Dermis blood vessel endothelial cell (primary cell): ENCODE data around the gene FMOD. TPM values are rescaled to one million over a fixed set of nuclear protein-coding genes. Genes with fewer than 3 reads are reported as not detected.

ENCODE experiments used
- DNase-seq: peaks from one replicate; pipeline ENCODE4 v3.0.0; 2010
- total RNA-seq: library from RNA; depleted of rRNA; stranded (reverse); fragments of >200 nt; gene quantifications from 2 replicates; pipeline ENCODE4 v1.2.3, GENCODE V29; 2014

Gene FMOD
- total RNA-seq, 1 donor from 2014 or later = 11.4 TPM

DNA sequence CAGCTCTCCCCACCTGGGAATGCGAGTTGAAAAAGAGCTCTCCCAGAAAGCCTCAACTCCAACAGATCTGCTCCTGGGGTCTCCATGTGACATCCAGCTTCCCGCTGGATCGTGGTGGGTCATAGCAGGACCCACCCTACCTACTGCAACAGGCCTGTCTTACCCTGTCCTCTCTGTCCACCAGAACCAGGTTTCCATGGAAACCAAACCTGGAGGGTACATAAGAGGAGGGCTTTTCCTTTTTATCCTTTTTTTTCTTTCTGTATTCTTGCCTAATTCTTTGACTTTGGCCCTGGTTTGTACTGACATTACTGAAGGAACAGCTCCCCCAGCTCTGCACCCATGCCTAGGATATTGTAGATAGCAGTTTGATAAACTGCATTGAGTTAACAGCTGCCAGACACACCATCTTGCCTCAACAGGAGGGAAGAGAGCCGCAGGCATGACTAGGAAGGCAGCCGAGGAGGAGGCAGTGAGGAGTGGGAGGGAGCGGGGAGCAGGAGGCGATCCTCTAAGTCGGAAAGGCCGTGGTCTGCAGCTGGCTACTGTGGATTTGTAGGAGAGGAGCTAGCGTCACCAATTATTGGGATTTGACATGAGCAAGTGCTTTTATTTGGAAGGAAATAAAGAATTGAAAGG is 9.7 kb upstream of the FMOD start:
- DNase-seq = no peak

- DNase-seq = no peak
These were observed 8.2 kb upstream of the FMOD start for GRCh38 chr1:203359010-203359571.

GRCh38 chr1:203354246-203354645 is 3.3 kb upstream of the FMOD start:
- no peak for DNase-seq

GRCh38 chr1:203353486-203353885 is 2.6 kb upstream of the FMOD start:
- DNase-seq = no peak

- DNase-seq = no peak
These were observed 973 bp downstream of the FMOD start for GRCh38 chr1:203349773-203350524.

GRCh38 chr1:203349166-203349565 is 1.8 kb downstream of the FMOD start:
- no peak for DNase-seq

- no peak for DNase-seq
These were observed 4.2 kb downstream of the FMOD start for GRCh38 chr1:203346769-203347102.

GRCh38 chr1:203346060-203346768 is 4.7 kb downstream of the FMOD start:
- no peak for DNase-seq

DNA sequence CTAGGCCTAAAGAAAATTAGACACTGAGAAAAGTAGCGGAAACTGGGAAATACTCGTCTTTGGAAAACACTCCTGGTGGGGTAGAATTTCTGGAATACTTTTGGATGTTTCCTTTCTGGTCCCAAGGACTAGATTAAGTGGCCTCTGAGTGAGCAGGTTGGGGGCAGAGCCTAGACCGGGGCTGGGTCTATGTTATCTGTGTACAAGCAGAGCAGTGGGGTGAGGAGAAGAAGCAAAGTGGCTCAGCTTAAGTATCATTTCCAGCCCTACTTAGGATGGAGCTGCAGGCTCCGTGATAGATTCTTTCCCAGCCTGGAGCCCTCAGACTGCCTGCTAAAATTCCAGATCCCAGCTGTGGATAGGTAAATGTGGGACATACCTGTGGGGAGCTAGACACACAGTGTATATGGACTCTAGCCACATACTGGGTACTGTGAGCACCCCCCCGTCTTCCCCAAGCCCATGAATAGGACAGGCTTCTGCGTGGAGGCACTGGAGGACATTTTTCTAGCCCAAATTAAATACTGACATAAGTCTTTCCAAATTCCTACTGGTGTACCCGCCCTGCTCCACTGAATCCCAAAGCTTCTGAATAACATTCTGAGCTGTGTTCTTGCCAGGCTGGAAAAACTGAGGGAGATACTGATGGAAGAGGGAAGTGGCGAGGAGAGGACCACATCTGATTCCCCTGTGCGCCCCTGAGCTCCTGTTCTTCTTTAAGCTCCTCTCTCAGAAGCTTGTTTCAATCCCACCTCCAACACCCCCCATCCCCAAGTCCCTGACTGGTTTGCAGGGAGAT is 6.8 kb downstream of the FMOD start:
- DNase-seq = no peak

DNA sequence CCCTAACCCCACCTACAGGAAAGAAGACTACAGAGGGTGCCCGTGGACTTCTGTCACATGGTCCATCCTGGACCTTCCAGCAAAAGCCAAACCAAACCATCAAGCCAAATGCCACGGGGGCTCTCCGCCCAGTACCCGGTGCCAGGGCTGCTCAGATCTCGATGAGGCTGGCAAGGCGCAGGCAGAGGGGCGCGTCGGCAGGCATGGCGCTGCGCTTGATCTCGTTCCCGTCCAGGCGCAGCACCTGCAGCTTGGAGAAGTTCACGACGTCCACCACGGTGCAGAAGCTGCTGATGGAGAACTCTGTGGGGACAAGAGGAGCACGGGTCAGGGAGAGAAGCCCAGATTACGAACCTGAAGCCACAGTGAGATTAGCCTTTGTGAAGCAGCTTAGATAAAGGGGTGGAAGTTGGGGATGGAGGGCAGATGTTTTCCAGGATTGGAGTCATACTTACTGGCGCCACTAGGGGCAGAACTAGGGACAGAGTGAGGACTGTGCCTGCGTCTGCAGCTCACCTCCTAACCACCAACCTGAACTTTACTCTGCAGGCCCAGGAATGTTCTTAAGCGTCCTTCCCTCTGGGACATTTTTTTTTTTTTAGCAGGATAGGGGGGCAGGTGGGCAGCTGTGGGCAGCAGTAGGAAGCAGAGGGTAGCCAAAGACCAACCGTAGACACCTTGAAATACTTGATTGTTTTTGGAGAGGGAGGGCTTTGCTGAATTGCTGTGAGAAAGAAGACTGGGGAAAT is 8.6 kb downstream of the FMOD start:
- peak; percentile 69 for DNase-seq

GRCh38 chr1:203340112-203340790 is 10.7 kb downstream of the FMOD start:
- DNase-seq = peak; percentile 89

DNA sequence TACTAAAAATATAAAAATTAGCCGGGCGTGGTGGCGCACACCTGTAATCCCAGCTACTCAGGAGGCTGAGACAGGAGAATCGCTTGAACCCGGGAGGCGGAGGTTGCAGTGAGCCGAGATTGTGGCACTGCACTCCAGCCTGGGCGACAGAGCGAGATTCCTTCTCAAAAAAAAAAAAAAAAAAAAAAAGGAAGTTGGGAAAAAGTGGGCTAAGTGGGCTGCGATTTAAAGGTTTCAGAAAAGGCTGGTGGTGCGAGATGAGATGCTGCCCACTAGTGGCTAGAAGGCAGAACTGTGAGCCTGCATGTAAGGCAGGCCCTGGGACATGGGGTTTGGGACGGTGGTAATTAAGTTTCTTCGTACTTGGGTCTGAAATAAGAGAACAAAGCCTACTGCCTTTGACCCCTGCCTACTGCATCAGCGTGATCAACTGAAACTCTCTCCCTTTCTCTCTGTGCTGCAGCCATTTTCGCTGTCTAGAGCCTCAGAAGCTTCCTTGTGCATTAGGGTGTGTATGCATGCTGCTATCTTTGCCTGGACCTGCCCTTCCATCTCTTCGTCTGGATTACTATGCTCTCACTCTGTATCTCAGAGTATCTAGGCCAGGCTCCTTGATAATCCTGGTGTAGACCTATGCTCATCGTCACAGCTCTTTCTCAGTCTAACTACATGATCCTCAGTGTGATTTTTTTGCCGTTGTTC is 12.4 kb downstream of the FMOD start:
- peak; percentile 87 for DNase-seq

GRCh38 chr1:203336097-203336496 is 14.8 kb downstream of the FMOD start:
- DNase-seq = no peak

DNA sequence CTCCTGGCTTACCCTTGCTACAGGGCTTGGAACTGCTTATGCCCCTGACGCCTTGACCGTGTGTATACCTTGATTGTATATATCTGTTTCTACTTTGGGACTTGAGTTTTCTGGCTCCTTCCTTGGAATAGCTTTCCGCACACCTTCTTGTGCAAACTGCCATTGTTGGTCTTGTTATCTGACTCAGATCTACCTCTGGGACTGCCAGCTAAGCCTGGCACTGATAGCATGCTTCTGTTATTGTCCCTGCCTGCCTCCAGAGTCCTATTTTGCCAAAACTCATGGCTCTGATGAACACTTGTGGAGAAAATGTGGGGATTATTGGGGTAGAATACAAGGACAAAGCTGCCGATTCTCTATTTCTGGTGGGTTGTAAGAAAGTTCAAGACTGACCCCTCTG is 15.4 kb downstream of the FMOD start:
- DNase-seq = no peak

- no peak for DNase-seq
These were observed 19.7 kb downstream of the FMOD start for GRCh38 chr1:203331224-203331623.

DNA sequence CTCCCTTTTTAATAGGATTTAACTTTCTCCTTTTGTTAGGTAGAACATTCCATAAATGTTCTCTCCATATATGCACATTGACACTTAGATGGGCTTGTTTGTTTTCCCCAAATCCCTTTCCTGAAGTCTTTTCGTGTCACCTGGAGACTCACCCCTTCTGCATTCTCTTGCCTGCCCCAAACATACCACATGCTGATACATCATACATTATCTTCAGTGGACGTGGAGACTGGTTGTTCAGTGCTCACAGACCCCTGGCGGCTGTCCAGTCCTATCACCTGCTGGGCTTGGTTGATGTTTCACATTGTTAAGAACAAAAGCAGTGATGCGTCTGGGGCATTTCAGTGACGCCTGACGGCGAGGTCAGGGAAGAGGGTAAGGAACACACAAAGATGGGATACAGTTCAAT is 22.2 kb downstream of the FMOD start:
- DNase-seq = peak; percentile 76

- DNase-seq = peak; percentile 73
These were observed 23.1 kb downstream of the FMOD start for GRCh38 chr1:203327684-203328457.

DNA sequence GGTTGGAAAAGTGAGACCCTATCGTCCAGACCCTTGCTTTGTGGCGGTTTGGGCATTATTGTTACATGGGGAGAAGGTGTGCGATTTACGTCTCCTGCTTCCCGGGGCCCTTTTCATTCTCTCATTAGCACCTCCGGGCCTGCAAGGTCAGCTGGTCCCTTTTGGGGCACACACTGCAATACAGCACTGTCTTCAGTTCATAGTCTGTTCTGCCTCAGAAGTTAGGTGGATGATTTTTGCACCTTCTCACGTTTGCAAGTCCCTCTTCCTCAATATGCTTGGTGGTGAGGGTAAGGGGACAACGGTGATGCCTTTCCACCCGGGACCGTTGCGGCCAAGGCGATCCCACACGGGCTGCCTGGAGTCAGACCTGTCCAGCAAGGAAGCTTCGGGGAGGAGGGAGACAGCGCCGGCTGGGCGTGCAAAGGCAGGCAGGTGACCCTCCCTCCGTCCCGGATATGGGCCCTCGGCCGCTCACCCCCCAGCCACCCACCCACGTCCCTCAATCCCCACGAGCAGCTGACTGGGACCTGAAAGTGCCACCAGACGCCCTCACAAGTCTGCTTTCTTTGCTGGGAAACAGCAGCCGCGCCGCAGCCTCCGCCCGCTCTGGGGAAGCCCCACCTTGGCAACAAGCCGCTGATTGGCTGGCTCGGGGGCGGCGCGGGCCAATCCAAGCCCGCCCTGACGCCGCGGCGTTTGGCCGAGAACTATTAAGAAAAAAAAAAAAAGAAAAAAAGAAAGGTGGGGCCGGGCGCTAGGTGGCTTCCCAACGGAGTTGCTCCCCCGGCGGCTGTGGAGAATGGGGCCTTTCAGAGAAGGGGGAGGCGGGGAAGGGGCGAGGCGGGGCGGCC is 23.9 kb downstream of the FMOD start:
- peak; percentile 95 for DNase-seq
